Measurements from ENCODE around the gene PAIP1.
"Not testable (repeated sequence)": the region's sequence is repeated elsewhere in the genome, so short reads cannot be mapped to it uniquely, and the experiment has no call there.

Gene PAIP1

GRCh38 chr5:43570450-43571158 lies 13.7 kb upstream of the PAIP1 start:
- DNase-seq: no peak

DNA sequence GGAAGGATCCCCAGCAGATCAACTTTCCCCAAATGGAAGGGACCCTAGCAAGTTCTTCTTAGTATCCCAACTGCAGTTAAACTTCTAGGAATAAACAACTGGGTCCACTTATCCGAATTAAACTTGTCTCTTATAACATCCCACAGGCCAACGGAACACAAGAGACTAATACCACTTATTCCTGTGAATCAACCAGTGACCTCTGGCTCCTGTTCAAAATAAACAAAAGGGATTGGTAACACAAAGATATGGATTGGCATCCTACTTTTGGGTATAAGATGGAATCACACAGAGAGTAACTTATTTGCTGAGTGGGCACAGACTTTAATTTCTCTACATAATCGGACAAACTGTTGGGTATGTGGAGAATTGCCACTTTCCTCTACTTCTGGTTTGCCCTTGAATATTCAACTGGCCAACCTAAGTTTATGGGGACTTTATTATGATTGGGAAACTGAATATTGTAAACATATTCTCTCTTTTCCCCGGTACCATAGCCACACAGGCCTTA lies 12.4 kb upstream of the PAIP1 start:
- DNase-seq: no peak

DNA sequence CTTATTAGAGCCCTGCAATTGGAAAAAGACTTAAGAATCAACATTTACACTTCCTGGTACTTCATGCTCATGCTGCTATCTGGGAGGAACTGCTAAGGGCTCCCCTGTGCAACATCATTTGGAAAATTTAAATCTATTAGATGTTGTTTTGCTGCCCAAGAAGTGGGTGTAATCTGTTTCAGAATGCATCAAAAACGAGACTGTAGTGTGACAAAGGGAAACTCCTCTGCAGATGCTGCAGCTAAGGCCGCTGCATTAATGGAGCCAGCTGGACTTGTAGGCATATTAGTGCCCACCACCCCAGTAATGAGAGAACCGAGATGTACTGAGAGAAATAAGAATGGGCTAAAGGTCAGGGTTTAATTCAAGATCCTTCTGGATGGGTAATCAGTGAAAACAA lies 11.1 kb upstream of the PAIP1 start:
- DNase-seq: no peak

GRCh38 chr5:43565043-43565442 lies 8.2 kb upstream of the PAIP1 start:
- no peak for DNase-seq

- DNase-seq: no peak
Observed at GRCh38 chr5:43564289-43564850, 7.5 kb upstream of the PAIP1 start.

GRCh38 chr5:43563321-43563720 lies 6.4 kb upstream of the PAIP1 start:
- no peak for DNase-seq

- no peak for DNase-seq
Observed at GRCh38 chr5:43561356-43561755, 4.5 kb upstream of the PAIP1 start.

DNA sequence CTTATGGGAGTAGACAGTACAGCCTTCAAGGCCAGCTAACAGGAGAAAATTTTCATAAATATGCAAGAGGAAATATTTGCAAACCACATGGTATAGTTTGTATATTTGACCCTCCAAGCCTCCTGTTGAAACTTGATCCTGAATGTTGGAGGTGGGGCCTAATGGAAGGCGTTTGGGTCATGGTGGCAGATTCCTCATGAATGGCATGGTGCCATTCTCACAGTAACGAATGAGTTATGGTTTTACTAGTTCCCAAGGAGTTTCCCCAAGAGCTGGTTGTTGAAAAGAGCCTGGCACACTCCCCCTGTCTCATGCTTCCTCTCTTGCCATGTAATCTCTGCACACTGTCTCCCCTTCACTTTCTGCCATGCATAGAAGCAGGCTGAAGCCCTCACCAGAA lies 3.3 kb upstream of the PAIP1 start:
- DNase-seq: no peak

DNA sequence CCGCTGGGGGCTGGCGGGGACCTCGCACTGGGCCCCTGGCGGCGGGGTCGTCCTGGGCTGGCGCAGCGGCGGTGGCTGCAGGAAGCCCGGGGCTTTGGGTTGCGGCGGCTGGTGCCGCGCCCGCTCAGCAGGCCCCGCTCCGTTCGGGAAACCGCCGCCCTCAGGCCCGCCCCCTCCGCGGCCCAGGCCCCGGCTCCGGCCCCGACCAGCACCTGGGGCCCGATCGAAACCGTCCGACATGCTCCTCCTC lies 345 bp downstream of the PAIP1 start:
- DNase-seq: not testable (repeated sequence)

- peak; percentile 28 to 38 for DNase-seq
Observed at GRCh38 chr5:43555895-43556606, 826 bp downstream of the PAIP1 start.

GRCh38 chr5:43554497-43554896 lies 2.4 kb downstream of the PAIP1 start:
- DNase-seq: no peak

DNA sequence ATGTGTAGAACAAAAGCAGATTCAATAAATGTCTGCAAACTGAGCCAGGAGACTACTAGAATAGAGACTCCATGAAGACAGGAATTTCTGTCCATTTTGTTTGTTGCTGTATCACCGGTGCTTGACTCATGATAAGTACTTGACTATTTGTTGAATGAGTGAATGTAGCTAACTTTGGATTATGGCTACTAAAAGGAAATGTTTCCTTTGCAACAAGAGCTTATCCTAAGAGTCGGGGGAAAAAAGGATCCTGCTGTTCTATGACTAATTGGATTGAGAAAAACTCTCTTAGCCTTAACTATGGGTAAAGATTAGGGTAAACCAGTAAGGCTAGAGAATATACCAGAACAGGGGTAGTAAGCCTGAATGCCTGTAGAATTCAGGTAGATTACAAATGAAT lies 3.5 kb downstream of the PAIP1 start:
- DNase-seq: no peak

DNA sequence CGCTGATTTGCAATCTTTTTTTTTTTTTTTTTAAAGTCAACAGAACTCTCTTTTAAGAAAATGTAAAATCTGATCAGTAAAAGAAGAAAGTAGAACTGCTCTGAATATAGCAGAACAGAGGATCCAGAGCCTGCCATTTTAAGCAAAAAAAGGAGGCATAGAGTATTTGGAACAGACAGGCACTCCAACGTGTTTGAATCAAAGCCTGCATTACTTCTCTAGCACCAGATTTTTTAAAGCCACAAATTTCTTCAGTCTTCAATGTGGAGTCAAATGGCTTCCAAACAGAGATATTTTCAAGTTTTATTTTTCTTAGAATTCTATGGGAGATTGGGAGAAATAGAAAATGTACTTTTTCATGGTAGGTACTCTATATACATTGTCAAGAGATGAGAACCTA lies 5.1 kb downstream of the PAIP1 start:
- no peak for DNase-seq

GRCh38 chr5:43549272-43549671 lies 7.6 kb downstream of the PAIP1 start:
- DNase-seq: not testable (repeated sequence)

GRCh38 chr5:43548358-43548757 lies 8.5 kb downstream of the PAIP1 start:
- no peak for DNase-seq

GRCh38 chr5:43547532-43547931 lies 9.3 kb downstream of the PAIP1 start:
- DNase-seq: no peak

GRCh38 chr5:43543434-43543833 lies 13.4 kb downstream of the PAIP1 start:
- no peak for DNase-seq

- DNase-seq: no peak
Observed at GRCh38 chr5:43540746-43541145, 16.1 kb downstream of the PAIP1 start.

GRCh38 chr5:43536972-43537371 lies 19.9 kb downstream of the PAIP1 start:
- no peak for DNase-seq

GRCh38 chr5:43533646-43534045 lies 23.2 kb downstream of the PAIP1 start:
- DNase-seq: no peak

DNA sequence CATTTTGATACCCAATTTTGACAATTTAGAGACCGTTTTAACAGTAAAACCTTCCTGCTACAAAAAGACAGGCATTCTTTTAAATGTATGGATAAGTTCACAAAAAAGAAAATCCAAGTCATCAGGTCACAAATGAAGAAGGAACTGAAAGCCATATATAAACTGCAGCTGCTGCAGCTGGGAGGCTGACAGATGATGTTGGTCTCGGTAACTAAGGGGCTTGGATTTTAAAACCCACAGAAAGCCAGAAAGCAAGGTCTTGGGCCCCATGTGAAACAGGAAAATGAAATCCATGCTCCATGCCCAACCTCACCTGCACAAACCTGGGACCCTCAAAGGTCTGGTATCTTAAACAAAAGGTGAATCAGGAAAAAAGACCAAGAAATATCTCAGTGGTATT lies 26.2 kb downstream of the PAIP1 start:
- no peak for DNase-seq

DNA sequence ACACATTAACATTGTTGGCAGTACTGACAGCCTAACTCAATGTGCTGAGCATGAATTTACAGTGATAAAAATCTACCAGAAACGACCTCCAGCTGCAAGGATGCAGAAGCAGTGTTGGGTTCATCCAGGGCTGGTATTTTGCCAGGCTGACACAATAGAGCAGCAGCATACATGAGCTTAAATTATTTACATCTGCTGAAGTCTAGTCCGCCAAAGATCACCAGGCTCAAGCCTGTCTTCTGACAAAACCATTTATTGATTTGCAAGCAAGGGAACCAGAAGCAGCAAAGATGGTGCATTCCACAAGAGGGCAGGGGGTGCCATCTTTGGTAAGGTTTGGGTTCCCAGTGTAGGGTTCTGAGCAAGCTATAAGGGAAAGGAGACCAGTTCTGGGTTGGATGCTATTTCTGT lies 33.2 kb downstream of the PAIP1 start:
- no peak for DNase-seq

- no peak for DNase-seq
Observed at GRCh38 chr5:43520615-43521014, 36.3 kb downstream of the PAIP1 start.

- no peak for DNase-seq
Observed at GRCh38 chr5:43515678-43516048, 41.2 kb downstream of the PAIP1 start.

Measured in stimulated activated CD4-positive, alpha-beta T cell treated with anti-CD3 and anti-CD28 coated beads, Interleukin-2, amount 100 ng/mL, for 48 hours (primary cell).